OCI-LY7 (cell line): ENCODE results near the gene TIMM8A. TPM values are rescaled to one million over a fixed set of nuclear protein-coding genes. Genes with fewer than 3 reads are reported as not detected.

Experiments
- BruUV-seq: library from RNA; stranded (reverse); fragments of 400-500 nt; replicated peaks from 2 replicates; lab custom pipeline; 2021; lab: Mats Ljungman, UMichigan
- CTCF ChIA-PET: fragments of 300-600 bp; sonication (Branson Sonifier 250); formaldehyde crosslinking; loops from one replicate; lab custom pipeline; 2022; ENCODE audit warnings: antibody characterized with exemption; ENCODE audit not compliant: unreplicated experiment; lab: Charles Lee
- POLR2A ChIA-PET: fragments of 300-600 bp; sonication (Branson Sonifier 250); formaldehyde crosslinking; loops from one replicate; lab custom pipeline; 2022; ENCODE audit warnings: antibody characterized with exemption; lab: Charles Lee
- DNase-seq: peaks from one replicate; pipeline ENCODE4 v3.0.0-alpha.2; 2015; ENCODE audit warnings: low spot score
- H2AFZ ChIP-seq: fragments of 200-600 bp; sonication (generic), shearing (Covaris generic); 2 replicates; pipeline ENCODE4 v1.6.1; 2014; ENCODE audit warnings: mild to moderate bottlenecking, antibody characterized with exemption, low read length, moderate library complexity
- H3K27ac ChIP-seq: fragments of 200-600 bp; sonication (generic); 2 replicates; pipeline ENCODE4 v1.5.1; 2014; ENCODE audit warnings: mixed run types, low read depth, mild to moderate bottlenecking, moderate library complexity, low read length, inconsistent platforms; ENCODE audit not compliant: poor library complexity, severe bottlenecking
- H3K36me3 ChIP-seq: fragments of 200-600 bp; sonication (generic); 2 replicates; pipeline ENCODE4 v1.6.1; 2014; ENCODE audit warnings: mild to moderate bottlenecking, antibody characterized with exemption, low read length, moderate library complexity, mixed read lengths; ENCODE audit not compliant: insufficient read depth
- H3K4me1 ChIP-seq: fragments of 200-600 bp; sonication (generic); 2 replicates; pipeline ENCODE4 v1.5.1; 2014; ENCODE audit warnings: mild to moderate bottlenecking, low read length; ENCODE audit not compliant: insufficient read depth, poor library complexity, severe bottlenecking
- H3K4me2 ChIP-seq: fragments of 200-600 bp; sonication (generic); 2 replicates; pipeline ENCODE4 v1.6.1; 2014; ENCODE audit warnings: mild to moderate bottlenecking, low read length
- H3K4me3 ChIP-seq: fragments of 200-600 bp; sonication (generic); 2 replicates; pipeline ENCODE4 v1.5.1; 2014; ENCODE audit warnings: mild to moderate bottlenecking, low read depth, low read length; ENCODE audit not compliant: poor library complexity, severe bottlenecking
- H3K79me2 ChIP-seq: fragments of 200-600 bp; sonication (generic); 2 replicates; pipeline ENCODE4 v1.6.1; 2016; ENCODE audit warnings: low read depth, mild to moderate bottlenecking, low read length, moderate library complexity, mixed read lengths; ENCODE audit not compliant: insufficient read depth
- H3K9me2 ChIP-seq: fragments of 200-600 bp; sonication (generic); 2 replicates; pipeline ENCODE4 v1.6.1; 2016; ENCODE audit warnings: mild to moderate bottlenecking, low read length, mixed read lengths; ENCODE audit not compliant: insufficient read depth
- H3K9me3 ChIP-seq: fragments of 200-600 bp; sonication (generic); 2 replicates; pipeline ENCODE4 v1.6.1; 2014; ENCODE audit warnings: mild to moderate bottlenecking, mixed run types, low read length, mixed read lengths
- H4K20me1 ChIP-seq: fragments of 200-600 bp; sonication (generic); 2 replicates; pipeline ENCODE4 v1.6.1; 2014; ENCODE audit warnings: mild to moderate bottlenecking, antibody characterized with exemption, low read length, moderate library complexity, mixed read lengths; ENCODE audit not compliant: insufficient read depth
- CTCF ChIP-seq: fragments of 200-600 bp; sonication (generic); conservative IDR thresholded peaks from 2 replicates; pipeline ENCODE4 v1.5.1; 2014; ENCODE audit warnings: mild to moderate bottlenecking, antibody characterized with exemption, low read length, moderate library complexity, mixed read lengths
- EZH2phosphoT487 ChIP-seq: fragments of 200-600 bp; sonication (generic); IDR thresholded peaks from 2 replicates; pipeline ENCODE4 v1.6.1; 2018; ENCODE audit warnings: low read depth, borderline replicate concordance, mild to moderate bottlenecking, mixed run types, antibody characterized with exemption, low read length, moderate library complexity, mixed read lengths
- intact Hi-C: fragments of 100-400 bp; cut with micrococcal nuclease; formaldehyde crosslinking; loops from one replicate; pipeline ENCODE4 v1.10.0; 2022; ENCODE audit not compliant: unreplicated experiment
- total RNA-seq, 2 experiments: library from RNA; depleted of rRNA in 1 of 2; stranded (reverse); fragments of >200 nt in 1 of 2; shearing (Covaris generic) in 1 of 2; gene quantifications; 2 replicates each; pipeline ENCODE4 v1.2.3, GENCODE V29; 2014 to 2022

The TIMM8A gene
- total RNA-seq, 2 experiments from 2014 or later: 14.9 to 33.5 TPM

- Histone ChIP-seq H2AFZ (peak overlapping the region; percentile 70; the same call in 1 of the 2 replicates), H3K27ac (peak overlapping the region; percentile 59), H4K20me1 (peaks cover 8% of the 10 kb centered on the region; the same call in 1 of the 2 replicates), H3K79me2 (peaks cover 44% of the 10 kb centered on the region), H3K9me2 (no peaks in the 10 kb centered on the region), H3K4me1 (peaks cover 24% of the 10 kb centered on the region), H3K4me3 (peak overlapping the region; percentile 99), H3K9me3 (no peaks in the 10 kb centered on the region), H3K36me3 (peaks cover 78% of the 10 kb centered on the region), H3K4me2 (peak overlapping the region; percentile 75)
- TF ChIP-seq CTCF (no peak), EZH2phosphoT487 (no peak)
- ChIA-PET POLR2A (interaction anchor here (0.7 to 3.2 kb wide), 8 partner anchors 9 to 41 kb away, joined by 3 to 15 read pairs (median 5); partner anchors contain the start of genes BTK and RPL36A), CTCF (no interaction called here)
- no peak for DNase-seq
- BruUV-seq: no TSS peak
- intact Hi-C loops: loop anchor here (2.0 to 5.0 kb wide), 2 partner anchors 42 to 58 kb away; partner anchors contain the start of genes GLA, HNRNPH2 and RPL36A
Measured at GRCh38 chrX:101349193-101349562, 636 bp upstream of the TIMM8A start.

GRCh38 chrX:101347859-101348451 lies 587 bp downstream of the TIMM8A start:
- H3K27ac ChIP-seq: peak overlapping the region; percentile 59

More at GRCh38 chrX:101347859-101348451, 587 bp downstream of the TIMM8A start:
- peak overlapping the region; percentile 75 for H3K4me2 ChIP-seq
- peak overlapping the region; percentile 70; the same call in 1 of the 2 replicates for H2AFZ ChIP-seq
- ChIA-PET POLR2A (interaction anchor here (0.6 to 3.2 kb wide), 5 partner anchors 10 to 266 kb away, joined by 3 to 15 read pairs (median 7); partner anchors contain the start of gene BTK), CTCF (no interaction called here)
- TF ChIP-seq EZH2phosphoT487 (no peak), CTCF (no peak)
- H3K4me3 ChIP-seq: peak overlapping the region; percentile 99
- H3K9me2 ChIP-seq: no peaks in the 10 kb centered on the region
- BruUV-seq: no TSS peak
- H3K36me3 ChIP-seq: peaks cover 76% of the 10 kb centered on the region
- peaks cover 49% of the 10 kb centered on the region for H3K79me2 ChIP-seq
- intact Hi-C loops: loop anchor here (2.0 to 5.0 kb wide), 2 partner anchors 43 to 59 kb away; partner anchors contain the start of genes GLA, HNRNPH2 and RPL36A
- DNase-seq: no peak
- H4K20me1 ChIP-seq: peaks cover 8% of the 10 kb centered on the region; the same call in 1 of the 2 replicates
- no peaks in the 10 kb centered on the region for H3K9me3 ChIP-seq
- peaks cover 24% of the 10 kb centered on the region for H3K4me1 ChIP-seq
